Hematopoietic multipotent progenitor cell (in vitro differentiated cells): ENCODE measurements around the gene CDK5R1. TPM values are rescaled to one million over a fixed set of nuclear protein-coding genes. Genes with fewer than 3 reads are reported as not detected.
A peak's percentile ranks its signal among the peaks of the same experiment; 100 is the strongest.
"Not testable (repeated sequence)": the region's sequence is repeated elsewhere in the genome, so short reads cannot be mapped to it uniquely, and the experiment has no call there.

Experiments
- DNase-seq, 3 donors: peaks; one replicate each; pipeline ENCODE4 v3.0.0-alpha.2; 2011 to 2015; ENCODE audit warnings: low read depth in 2 of 3, low spot score in 2 of 3
- total RNA-seq: library from RNA; depleted of rRNA; stranded (reverse); fragments of >200 nt; gene quantifications from one replicate; pipeline ENCODE4 v1.2.3, GENCODE V29; 2012

CDK5R1 gene
- total RNA-seq = 0.81 TPM

DNA sequence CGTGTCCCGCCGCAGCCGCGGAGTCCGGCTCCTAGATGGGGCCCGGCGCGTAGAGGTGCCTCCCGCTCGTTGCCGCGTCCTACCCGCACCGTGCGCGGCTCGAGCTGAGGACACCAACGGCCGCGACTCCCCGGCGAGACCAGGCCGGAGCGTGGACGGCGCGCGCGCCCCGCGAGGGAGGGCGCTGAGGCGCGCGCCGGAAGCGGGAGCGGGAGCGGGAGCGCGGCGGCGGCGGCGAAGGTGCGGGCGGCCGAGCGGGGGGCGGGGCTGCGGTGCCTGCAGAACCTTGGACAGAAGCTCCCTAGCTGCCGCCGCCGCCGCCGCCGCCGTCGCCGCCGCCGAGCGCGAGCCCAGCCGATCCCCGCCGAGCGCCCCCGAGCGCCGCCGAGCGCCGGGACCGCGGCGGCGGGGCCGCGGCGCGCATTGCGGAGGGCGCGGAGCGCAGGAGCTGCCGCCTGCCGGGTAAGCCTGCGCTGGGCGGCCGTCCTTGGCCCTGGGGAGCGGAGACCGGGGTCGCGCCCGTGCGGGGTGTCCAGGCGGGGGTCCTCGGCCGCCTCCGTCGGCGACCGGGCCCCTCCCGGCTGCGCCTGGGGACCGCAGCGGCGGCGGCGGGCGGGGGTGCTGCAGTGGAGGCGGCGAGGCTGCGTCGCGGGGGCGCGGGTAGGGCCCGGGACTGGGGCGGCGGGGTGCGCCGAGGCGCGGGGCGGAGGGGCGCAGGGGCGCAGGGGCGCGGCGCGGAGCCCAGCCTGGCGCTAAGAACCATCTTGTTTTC is at the start of gene CDK5R1:
TSS of gene CDK5R1 (plus strand) at position 293 of the 772 bp plus-strand sequence. CDS start 628 bp downstream, outside the sequence.
- DNase-seq = peak; percentile 49 to 75 (median 66)

DNA sequence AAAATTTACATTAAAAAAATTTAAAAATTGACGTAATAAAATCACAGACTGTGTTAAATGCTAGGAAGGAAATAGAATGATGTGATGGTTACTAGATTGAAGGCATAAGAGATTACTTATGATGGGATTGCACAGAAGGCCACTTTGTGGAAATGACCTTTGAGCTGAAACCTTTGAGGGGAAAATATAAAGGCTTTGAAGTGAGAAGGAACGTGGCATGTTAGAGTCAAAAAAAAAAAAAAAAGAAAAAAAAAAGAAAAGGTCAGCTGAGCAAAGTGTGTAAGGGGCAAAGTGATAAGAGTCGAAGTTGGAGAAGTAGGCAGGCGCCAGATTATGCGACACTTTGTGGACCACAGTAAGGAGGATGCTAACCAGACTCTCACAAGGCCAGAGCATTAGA is 46.1 kb upstream of the CDK5R1 start:
- no peak for DNase-seq

DNA sequence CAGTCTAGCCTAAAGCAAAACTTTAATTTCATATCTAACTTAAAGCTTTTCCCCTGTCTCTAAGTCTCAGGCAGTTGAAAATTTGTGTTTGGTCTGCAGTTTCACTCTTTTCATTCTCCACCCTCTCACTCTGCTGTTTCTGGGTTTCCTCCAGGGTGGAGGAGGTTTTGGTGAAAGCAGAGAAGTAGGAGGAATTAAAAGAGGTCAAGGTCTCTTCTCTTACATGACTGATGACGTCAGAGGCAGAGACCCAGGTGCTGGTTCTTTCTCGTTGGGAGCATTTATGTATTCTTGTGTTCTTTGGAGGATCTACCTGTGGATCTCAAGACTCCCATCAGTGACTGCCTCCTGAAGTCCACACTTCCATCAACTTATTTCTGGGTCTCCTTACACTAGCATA is 44.9 kb upstream of the CDK5R1 start:
- DNase-seq = no peak

DNA sequence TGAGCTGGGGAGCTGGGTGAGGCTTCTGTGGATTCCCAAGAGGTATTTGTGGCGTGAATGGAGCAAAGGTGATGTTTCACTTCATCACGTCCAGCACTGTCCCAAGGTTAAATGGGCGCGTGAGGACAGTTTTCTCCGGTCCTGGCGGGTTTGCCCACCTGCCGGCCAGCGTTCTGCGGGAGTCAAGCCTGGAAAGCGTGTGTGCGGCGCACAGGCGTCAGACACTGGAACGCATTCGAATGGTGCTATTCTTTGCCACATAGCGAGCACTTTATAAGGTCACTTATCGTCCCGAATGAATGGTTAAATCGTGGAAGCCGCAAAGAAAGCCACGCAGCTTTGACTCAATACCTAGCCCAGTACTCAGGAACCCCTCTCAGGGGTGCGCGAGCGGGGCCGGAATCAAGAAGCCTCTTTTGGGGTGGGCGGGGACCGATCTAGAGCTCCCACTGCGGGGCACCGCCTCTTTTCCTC is 42.9 kb upstream of the CDK5R1 start:
- no peak for DNase-seq

DNA sequence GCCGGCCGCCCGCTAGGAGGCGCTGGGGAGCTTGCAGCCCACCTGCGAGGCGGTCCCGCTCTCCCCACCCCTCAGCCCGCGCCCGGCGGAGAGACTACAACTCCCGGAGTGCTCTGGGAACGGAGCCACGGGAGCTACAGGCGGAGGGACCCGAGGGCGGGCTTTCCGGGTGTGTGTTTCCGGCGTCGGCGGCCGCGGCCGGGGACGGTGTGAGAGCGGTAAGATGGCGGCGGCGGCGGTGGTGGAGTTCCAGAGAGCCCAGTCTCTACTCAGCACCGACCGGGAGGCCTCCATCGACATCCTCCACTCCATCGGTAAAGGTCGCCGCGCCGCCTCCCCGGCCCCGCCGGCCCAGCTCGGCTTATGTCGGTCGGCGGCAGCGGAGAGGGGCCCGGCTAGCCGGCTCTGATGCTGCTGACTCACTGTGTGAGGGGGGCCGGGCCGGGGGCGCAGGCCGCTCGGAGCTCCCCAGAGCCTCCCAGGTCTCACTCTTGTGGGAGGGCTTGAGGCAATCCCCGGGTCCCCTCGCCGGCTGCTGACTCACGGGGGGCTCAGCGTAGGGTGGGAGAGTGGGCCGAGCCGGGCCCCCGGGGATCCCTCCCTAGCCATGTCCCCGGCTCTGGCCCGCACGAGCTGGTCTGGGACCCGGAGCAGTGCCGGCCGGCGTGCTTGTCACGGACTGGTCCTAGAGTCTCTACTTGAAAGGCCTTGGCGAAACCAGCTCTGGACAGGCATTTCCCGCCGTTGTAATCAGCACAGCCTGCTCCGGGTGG is 42.3 kb upstream of the CDK5R1 start, which contains the start of gene PSMD11:
TSS of gene PSMD11 (plus strand) at position 210 of the 773 bp plus-strand sequence. CDS start at position 224, 14 bp downstream.
- DNase-seq = peak; percentile 95 to 99 (median 98)

DNA sequence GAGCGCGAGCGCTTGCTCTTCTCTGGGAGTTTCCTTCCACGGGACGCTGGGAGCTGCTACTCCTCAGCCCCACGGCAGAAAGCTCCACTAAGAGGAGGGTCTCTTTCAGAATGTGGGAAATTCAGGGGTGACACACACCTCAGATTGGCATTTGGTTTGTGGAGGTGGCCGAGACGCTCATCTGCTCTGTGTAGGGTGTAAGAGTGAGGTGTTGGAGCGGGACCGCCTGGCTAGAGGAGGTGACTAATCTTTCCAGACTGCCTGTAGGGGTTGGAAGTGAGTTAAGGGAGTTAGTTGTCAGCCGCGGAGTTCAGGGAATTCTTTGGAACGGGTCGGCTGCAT is 41.7 kb upstream of the CDK5R1 start:
- DNase-seq = peak in 2 of 3 donors; percentile 28 to 40

DNA sequence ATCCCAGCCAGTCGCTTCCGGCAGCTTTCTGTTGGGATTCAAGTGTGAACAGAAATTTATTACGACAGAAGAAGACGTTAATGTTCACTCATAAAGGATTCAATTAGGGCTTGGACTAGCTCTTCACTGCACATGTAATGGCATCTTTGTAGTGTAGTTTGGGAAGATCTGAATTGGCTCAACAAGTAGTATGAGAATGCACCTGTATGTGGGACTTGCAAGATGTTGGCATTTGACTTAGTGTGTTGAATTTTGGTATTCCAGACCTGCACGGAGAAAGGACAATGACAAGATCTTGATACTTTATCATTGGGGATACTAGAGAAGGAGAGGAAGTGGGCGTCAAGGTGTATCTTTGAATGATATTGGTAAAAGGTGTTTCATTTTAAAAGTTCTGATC is 41.3 kb upstream of the CDK5R1 start:
- no peak for DNase-seq

DNA sequence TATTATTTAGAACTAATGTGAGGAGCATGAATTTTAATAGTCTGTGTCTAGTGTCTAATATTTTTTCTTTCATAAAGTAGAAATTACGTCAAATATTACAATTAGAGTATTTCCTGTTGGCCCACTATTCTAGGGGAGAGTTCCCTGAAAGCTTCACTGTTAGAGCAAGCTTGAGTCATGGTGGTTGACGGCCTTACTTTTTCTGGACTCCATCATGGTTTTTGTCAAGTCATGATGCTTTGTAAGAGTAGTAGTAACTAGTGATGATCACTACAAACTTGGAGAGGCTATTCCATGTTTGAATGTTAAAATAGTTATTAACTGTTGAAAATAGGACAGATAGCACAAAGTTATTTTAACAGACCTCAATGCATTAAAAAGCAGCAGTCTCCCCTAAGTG is 40.8 kb upstream of the CDK5R1 start:
- DNase-seq = no peak

DNA sequence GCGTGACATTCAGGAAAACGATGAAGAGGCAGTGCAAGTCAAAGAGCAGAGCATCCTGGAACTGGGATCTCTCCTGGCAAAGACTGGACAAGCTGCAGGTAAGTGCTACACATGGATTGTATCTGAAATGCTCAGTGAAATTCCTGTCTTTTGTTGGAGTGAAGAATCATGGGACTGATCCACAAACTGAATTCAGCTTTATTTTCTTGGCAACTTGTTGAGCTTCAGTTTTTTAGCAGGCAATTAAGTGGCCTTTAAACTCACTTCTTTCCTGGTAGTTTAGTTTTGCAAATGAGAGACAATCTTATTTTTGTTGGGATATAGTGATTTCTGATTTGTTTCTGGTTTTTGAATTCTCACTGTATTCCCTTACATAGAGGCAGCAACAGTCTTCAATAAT is 39.8 kb upstream of the CDK5R1 start:
- DNase-seq = no peak

DNA sequence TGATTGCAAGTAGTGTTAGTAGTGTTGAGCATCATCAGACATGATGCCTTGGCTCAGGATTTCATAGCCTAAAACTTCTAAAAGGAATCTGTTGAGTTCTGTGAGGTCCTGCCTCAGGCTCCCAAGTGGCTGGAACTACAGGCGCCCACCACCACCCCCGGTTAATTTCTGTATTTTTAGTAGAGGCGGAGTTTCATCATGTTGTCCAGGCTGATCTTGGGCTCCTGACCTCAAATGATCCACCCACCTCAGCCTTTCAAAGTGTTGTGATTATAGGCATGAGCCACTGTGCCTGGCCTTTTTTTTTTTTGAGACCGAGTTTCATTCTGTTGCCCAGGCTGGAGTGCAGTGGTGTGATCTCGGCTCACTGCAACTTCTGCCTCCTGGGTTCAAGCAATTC is 36.8 kb upstream of the CDK5R1 start:
- no peak for DNase-seq

DNA sequence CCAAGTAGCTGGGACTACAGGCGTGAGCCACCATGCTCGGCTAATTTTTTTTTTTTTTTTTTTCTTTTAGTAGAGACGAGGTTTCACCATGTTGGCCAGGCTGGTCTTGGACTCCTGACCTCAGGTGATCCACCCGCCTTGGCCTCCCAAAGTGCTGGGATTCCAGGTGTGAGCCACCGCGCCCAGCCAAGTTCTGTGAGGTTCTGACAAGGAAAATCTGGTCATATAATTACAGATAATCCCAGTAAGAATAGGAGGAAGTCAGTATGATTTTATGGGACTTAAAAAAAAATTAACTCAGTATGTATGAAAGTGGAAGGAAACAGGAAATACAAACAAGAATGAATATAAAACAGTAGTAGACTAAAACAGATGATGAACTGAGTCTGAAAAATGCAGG is 36.4 kb upstream of the CDK5R1 start:
- DNase-seq = not testable (repeated sequence)

DNA sequence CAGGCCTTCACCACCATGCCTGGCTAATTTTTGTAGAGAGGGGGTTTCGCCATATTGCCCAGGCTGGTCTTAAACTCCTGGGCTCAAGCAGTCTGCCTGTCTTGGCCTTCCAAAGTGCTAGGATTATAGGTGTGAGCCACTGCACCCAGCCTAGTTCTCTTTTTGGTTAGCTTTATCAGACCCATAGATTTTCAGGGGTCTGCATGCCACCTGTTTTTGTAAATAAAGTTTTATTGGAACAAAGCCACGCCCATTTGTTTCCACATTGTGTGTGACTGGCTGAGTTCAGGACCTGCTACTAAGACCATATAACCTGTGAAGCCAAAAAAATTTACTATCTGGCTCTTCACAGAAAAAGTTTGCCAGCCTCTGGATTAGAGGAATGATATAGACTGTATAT is 34.9 kb upstream of the CDK5R1 start:
- DNase-seq = no peak

DNA sequence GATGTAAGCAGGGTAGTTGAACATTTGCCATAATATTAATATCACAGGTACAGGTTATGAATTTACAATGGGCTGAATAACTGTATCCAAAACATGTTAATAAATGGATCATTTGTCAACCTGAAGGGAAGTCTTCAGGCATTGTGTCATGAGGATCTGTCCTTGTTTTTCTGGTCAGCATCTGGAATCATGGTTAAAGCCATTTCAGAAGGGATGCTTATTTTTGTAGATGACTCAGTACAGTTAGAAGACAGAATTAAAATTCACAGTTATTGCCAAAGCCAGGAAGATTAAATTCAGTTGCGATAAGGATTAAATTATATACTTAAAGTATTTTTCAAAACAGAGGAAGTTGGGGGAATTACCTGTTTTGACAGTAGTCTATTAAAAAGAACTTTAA is 34.5 kb upstream of the CDK5R1 start:
- DNase-seq = no peak

DNA sequence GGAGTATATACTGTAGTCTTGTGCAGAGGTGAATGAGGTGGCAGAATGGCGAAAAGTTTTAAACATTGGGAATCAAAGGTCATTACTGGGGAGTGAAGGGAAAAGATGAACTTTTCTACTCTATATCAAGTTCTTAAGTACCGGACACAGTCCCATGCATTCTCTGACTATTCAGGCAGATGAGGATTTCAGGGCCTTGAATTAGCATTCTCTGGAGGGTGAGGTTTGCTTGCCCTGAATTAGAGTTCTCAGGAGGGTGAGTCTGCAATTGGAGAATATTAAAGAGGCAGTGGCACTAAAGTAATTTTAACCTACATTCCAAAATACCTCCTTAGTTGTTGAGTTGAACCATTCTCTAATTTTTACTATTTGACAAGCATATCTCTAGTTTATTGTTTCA is 33.4 kb upstream of the CDK5R1 start:
- DNase-seq = no peak

DNA sequence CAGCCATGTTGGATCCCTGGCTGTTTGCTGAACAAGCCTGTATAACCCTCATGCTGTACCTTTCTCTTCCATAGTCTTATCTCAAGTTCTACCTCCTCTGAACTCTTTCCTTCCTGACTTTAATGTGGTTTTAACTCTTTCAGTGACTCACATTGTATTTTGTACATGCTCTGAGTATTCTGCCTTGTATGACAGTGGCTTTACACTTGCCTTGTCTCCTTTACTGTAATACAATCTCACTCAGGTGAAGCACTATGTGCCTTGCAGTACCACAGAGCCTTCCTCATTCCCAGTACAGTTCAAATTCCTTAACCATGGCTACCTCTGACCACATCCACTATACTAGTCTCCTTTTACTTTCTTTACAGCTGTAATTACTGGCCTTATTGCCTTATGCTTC is 28.4 kb upstream of the CDK5R1 start:
- DNase-seq = no peak

DNA sequence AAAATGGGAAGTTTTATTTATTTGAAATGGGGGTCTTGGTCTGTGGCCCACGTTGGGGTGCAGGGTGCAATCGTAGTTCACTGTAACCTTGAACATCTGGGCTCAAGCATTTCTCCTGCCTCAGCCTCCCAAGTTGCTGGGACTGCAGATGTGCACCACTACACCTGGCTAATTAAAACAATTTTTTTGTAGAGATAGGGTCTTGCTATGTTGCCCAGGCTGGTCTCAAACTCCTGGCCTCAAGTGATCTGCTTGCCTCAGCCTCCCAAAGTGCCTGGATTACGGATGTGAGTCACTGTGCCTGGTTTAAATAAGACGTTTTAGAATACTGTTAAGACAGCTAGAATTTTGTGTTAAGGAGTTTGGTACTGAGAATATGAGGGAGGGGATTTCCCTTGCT is 26.7 kb upstream of the CDK5R1 start:
- DNase-seq = no peak

DNA sequence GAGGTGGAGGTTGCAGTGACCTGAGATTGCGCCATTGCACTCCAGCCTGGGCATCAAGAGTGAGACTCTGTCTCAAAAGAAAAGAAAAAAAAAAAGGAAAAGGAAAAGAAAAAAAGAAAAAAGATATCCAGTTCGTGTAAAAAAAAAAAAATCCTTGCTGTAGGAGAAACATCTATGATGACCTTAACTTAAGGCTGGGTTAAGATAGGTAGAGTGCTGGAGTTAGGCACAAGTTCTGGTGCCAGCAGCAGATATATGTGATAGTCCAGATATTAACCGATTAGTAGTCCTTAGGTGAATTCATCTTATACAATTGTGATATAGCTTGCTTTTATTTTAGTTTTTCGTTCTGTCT is 25.3 kb upstream of the CDK5R1 start:
- no peak for DNase-seq

DNA sequence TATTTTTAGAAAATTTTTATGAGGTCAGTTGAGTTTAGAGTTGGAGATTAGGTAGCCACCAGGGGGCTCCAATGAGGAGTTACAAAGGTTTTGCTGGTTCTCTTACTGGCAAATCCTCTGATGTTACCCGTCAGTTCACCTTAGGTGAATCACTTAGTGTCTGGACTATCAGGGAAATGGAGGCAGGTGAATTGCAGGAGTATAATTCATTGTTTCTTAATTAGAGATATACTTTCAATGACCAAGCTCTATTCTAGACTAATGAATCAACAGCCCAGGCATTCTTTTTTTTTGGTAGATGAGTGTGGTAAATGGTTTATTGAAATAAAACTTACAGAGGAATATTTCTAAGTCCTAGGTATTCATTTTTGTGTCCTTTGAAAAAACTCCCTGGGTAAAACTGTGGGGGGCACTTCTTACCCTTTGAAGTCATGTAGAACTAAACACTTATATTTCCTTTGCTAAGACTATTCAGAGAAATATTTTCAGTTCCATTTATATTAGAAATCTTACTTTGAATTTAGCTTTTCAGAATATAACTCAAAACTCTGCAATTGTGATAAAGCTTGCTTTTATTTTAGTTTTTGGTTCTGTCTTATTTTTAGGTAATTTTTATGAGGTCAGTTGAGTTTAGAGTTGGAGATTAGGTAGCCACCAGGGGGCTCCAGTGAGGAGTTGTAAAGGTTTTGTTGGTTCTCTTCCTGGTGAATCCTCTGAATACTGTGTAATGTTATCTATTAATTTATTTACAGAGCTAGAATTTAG is 24.8 kb upstream of the CDK5R1 start:
- peak; percentile 32 to 81 (median 61) for DNase-seq

DNA sequence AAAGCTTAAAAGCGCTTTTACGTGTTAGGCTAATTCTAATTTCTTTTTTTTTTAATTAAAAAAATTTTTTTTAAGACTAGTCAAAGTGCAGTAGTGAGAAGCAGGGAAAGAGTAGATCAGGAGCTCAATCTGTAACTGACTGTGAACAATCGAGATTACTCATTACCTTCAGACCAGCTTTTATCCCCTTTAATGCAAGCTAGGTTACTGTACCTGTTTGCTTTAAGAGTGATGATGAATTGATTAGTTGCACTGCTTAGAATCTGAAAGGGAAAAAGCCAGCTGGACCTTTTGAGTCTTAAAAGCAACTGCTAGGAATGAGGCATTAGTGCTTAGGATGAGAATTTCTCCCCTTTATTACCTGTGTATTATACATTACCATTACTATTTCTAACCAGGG is 23.5 kb upstream of the CDK5R1 start:
- DNase-seq = no peak

DNA sequence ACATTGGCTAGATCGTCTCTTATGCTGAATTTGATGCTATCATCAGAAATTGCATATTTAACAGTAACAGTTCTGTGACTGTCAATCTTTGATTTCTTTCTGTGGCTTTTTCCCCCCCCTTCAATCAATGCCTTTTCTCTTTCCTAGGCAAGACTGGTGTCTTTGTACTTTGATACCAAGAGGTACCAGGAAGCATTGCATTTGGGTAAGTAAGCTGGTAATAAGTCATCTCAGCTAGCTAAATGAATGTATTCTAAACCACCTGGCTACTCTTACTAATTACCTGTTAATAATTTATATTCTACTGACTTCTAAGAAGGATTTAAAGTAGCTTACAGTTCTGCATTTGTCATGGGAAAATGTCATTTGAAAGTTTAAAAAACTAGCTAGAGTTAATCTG is 22.4 kb upstream of the CDK5R1 start:
- DNase-seq = no peak

DNA sequence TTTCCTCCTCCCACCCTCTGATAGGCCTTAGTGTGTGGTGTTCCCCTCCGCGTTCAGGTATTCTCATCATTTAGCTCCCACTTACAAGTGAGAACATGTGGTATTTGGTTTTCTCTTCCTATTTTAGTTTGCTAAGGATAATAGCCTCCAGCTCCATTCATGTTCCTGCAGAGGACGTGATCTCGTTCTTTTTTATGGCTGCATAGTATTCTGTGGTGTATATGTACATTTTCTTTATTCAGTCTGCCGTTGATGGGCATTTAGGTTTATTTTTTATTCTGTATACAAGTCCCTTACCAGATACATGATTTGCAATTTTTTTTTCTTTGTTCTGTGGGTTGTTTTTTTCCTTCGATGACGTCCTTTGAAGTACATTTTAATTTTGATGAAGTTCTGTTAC is 18.8 kb upstream of the CDK5R1 start:
- no peak for DNase-seq
